NCI-H1105 treated with DMSO at 0.1 percent for 48 hours (cell line): Measurements from ENCODE around the gene PLCH1.
A peak's percentile ranks its signal among the peaks of the same experiment; 100 is the strongest.

Experiments used
- DNase-seq: peaks from one replicate; lab custom pipeline; 2025; lab: John Stamatoyannopoulos, UW

The PLCH1 gene

DNA sequence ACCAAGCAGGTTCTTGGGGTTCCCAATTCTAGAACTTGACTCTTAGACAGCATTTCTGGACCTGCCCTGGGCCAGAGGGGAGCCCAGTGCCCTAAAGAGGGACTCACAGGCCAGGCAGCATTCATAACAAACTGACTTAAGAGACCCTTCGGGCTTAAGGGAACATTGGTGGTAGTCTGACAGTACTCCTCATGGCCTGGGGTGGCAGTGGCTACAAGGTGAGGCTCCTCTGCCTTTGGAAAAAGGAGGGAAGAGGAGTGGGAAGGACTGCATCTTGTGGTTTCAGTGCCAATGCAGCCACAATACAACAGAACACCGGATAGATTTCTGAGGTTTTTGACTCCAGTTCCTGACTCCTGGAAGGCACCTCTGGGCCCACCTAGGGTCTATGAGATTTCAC, 279.2 kb downstream of the PLCH1 start:
- no peak for DNase-seq

DNA sequence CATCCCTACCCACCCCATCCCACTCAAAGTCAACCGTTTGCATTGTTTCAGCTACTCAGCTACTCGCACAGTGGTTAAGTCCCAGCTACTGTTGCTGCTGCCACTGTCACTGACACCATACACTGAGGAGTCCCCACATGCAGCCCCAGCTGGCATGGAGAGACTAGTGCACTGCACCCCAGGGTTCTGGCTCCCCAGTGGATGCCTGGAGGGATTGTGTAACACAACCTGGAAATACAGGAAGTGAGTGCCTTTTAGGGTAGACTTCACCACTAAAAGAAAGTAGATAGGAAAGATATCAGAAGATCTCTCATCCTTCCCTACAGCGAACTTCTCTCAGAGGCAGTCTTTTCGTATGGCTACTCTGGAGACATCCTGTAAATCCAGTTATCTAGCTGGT, 282.2 kb downstream of the PLCH1 start:
- DNase-seq = no peak

DNA sequence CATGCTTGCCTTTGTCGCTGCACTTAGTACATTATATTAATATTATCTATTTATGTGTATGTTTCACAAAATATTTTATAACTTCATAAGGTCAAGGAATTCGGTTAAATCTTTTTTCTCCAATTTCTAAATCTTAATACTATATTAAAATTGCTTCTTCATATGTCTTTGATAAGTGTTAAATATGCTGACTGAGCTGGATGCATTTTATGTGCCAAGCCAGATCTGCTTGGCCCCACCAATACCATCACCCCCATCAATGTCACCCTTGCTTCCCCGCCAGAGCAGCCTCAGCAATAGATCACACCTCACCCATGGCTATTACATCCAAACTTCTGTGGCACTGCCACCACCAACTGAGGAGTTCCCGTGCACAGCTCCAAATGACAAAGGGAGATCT, 287.3 kb downstream of the PLCH1 start:
- DNase-seq = no peak

DNA sequence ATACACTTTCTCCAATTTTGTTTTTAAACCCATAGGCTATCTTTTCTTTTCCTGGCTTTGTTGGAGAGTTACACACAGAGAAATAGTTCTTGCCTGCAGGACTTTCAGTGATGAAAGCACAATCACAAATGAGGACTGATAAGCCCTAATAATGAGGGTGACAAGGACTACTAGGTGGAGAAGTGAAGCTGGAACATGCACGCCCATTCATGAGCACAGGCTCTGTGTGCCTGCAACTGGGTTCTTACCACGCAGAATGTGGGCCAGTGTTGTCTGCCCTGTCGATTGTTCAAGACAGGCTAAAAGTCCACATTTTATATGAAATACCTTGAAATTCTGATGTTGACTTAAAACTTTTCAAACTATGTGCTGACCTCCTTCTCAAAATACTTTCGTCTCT, 289.1 kb downstream of the PLCH1 start:
- DNase-seq = no peak

DNA sequence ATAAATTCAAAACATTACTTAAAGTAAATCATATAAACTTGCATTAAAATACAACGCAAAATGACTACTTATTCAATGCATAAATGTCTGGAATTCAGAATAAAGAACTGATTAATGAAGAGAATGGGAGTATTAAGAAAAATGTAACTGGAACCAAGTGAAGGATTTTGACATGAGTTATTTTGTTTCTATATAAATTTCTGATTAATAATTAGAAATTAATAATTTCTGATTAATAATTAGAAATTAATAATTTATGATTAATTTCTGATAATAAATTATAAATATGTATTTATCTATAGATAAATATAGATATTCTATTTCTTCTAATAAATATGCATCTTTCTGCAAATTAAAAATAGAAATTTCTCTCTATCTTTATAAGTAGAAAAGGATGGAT, 291.4 kb downstream of the PLCH1 start:
- no peak for DNase-seq

DNA sequence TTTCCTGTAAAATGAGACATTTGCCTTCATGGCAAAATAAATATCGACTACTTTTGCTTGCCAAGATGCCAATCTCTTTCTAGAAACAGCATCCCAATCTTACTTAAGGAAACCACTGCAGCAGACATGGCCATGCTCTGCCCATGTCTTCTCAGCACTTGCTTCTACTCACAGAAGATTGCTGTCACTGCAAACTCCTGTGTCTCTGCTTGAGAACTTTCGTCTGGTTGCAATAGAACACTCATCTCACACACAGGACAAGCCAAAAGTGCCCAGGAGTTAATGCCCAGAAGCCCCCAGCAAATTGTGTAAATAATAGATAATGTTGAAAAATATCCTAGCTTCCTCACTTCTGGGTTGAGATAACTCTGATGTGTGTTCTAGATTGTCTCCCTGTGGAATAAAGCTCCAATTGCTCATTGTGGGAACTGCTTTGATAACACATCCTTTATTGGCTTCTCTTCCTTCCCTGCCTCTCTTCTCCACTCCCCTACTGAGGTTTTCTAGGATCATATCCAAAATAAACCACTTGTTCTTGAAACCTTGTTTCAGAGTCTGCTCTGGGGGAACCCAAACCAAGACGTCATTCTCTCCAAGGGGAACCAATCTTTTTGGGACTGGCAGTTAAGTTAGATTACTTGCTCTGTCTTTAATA, 295.1 kb downstream of the PLCH1 start:
- no peak for DNase-seq

DNA sequence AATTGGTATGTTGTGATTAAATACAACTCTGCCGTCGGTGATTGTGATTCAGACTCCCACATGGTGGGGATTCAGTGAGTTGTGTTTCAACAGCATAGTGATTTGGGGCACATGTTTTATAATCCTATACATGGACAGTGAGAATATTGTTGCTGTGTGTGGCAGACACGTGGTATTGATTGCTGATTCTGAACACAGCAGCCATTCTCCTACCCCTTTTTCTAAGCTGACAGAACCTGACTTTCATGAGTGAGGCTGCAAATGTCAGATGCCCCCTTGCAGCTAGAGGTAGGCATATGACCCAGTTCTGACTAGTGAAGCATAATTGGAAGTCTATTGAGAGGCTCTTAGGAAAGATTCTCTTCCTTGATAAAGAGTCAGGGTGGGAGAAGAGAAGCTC, 296.3 kb downstream of the PLCH1 start:
- DNase-seq = no peak

DNA sequence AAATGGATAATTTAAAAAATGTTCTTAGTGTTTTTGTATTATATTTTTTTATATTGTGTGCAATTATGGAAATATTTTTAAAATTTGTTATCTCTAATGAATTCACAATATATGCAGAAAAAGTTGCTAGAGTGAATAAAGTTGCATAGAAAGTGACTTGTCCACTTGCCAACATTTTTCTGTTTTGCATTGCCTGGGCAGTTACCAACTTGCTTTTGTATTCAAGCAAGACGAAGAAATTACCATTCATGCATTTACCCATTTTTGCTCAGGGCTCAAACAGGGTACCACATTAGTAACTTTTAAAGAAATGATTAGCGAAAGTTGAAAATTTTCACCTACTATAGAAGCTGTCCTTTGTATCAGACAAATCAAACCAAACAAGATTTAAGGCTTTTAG, 298.5 kb downstream of the PLCH1 start:
- no peak for DNase-seq

DNA sequence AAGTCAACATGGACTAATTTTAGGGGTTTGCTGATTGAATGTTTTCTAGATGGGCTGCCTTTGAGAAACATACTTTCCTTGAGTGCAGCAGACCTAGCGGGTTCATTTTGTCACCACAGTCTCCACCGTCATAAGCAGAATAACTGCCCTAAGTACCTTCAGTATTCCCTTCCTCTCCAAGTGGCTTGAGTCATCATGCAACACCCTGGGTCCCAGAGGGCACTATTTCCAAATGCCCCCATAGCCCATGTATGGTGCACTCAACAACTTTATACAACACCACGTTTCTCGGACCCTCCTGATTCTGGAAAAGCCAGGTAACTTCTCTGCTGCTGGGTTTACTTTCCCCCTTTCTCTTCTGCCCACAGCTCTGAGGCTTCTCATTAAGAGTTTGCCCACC, 300.1 kb downstream of the PLCH1 start:
- DNase-seq = no peak

DNA sequence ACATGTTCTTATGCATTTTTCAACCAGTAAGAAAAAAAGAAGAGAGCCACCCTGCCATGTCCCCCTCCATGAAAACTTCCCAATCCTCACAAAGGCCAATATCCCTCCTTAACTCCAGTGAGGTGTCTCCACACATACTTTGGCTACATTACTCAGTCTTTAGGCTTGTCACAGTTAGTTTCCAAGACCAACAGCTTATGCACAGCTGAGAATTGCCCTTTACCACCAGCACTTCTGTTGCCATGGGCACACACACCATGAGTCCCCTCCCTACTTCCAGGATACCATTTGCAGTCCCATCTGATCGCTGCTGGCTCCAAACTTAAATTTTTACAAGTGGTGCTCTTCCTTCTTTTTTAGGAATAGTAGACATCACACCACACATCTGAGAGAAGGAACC, 301.1 kb downstream of the PLCH1 start:
- no peak for DNase-seq

DNA sequence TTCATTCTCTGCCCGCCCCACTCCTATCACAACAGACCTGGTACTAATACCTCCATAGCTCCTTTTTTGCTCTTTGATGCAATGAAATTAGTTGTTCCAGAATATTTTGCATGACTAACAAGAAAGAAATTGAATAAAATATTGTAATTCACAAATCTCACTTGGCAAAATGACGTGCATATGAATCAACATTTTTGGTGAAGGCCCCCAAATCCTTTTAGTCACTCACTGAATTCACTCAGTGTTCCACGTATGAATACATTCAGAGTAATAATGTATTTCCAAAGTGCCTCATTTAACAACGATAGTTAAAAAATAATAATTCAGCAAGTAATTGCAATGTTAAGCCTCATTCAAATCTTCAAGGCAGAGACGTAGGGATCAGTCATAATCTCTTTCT, 302.8 kb downstream of the PLCH1 start:
- DNase-seq = no peak

DNA sequence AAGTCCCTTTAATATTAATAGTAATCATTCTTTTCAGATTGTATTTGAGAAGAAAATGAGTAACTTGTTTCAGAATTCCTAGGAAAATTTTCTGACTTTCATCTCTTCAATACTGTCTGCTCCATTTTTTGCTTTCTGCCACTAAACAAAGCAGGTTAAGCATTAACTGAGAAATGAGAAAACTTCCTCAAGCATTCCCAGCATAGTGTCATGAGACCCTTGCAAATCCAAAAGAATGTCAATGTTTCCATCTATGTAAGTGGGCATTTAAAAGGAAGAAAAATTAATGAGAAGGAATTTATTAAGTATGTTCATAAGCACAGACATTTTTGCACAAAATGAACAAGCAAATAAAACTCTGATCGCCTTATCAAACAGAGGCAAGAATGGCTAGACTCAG, 303.4 kb downstream of the PLCH1 start:
- DNase-seq = no peak

DNA sequence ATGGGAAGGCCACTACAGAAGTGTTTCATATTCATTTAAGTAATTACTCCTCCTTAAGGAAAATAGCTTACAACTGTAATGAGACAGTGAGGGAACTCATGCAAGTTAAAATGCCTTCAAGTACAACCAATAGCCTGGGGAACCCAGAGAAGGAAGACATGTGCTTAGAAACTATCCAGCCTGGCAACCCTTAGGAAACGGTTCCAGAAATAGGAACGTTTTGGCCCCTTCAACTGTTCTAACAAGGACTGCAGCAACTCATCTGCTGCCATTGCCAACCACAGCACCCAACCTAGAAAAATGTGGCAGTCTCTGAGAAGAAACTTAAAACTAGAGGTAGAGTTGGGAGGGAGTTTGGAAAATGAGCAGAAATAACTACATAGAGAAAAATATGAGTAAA, 303.8 kb downstream of the PLCH1 start:
- no peak for DNase-seq

DNA sequence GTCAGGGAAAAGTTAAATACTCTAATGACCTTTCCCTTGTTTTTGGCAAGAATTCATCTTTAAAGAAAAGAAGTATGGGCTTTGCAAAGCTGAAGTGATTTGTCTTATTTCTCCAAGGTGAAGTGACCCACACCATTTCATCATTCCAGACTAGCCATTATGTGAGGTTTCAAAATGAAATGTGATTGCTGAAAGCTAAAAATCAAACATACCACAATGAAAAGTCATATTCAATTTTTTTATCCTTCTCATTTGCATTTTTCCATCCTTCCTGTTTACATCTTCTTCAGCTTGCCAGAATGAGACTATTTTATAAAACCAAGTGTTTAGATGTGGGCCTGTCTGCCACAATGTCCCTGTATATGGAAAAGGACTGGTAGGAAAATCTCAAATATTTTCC, 309.1 kb downstream of the PLCH1 start:
- DNase-seq = no peak

DNA sequence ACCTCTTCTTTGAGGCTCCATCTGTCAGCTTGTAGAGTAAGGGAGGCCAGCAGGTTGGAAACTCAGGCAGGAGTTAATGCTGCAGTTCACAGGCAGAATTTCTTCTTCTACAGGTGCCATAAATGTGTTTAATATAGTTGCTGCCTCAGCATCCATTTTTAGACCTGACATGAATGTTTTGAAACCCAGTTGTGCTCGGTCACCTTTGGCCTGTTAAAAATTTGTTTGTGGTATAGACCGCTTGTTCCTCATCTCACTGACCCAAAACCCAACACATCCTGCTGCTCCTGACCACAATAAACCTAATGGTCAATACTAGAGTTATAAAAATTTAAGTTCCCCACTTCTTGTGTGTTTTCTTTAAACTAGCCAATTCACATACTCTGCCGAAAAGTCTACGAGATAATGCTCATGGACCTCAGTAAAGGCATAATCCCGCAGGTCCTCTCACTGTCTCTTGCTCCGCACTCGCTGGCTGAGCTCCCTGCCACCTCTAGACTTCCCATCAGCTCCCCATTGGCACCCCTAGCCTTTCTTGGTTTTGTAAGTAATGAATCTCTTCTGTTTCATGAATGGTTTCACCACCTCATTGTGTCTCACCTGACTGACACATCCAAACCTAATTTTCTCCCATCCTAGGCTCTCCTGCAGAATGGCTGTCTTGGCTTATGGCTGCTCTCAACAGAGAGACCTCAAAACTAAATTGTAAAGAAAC, 312.9 kb downstream of the PLCH1 start:
- DNase-seq = no peak

DNA sequence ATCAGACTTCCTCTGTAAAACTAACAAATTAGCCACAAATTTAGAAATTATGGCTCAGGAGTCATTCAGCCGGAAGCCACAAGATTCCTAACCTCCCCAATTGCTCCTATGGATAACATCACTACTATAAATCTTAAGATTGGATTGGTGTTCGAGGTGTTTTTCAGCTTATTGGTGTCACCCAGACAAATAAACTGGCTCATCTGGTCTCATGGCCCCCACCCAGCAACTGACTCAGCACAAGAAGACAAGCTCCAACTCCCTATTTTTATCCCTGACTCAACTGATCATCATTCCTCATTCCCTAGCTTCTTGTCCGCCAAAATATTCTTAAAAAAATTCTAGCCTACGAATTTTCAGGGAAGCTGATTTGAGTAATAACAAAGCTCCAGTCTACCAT, 316.3 kb downstream of the PLCH1 start:
- DNase-seq = no peak

DNA sequence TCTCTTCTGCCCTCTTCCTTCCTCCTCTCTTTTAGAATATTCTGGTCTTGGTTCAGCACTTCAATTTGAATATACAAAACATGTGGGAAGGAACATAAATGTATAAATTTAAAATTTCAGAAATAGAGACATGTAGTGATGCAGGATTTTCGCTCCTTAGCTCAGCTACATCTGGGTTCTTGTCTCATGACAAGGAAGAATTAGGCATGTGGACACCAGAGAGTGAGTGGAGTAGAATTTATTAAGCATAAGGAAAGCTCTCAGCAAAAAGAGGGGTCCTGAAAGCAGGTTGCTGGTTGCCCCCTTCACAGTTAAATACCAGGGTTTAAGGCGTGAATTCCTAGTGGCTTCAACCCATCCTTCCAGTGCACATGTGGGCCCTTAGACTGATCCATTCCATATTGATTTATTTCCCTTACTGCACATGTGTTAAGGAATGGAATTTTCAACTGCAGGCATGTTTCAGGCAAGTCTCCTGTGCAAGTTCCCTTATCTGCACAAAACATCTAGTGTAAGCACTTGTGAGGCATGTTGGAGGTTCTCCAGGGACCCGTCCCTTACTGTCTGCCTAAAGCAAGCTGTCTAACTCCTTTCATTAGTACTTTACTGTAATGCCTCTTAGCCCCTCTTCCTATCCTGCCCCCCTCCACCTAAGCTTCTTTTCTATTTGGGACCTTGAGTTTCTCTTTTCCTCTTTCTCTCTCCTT, 318.2 kb downstream of the PLCH1 start:
- DNase-seq = no peak

DNA sequence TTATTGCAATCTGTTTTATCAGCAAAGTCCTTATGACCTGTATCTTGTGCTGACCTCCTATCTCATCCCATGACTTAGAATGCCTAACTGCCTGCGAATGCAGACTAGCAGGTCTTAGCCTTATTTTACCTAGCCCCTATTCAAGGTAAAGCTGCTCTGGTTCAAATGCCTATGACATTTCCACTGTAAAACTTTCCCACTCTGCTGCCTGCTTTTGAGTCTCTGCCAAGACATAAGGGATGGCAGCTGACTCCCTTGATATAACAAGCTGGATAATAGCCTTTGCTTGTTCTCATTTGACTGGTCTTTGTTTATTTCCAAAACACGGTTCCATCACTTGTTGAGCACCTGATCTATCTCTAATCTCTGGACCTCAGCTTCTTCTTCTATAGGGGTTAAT, 319.5 kb downstream of the PLCH1 start:
- DNase-seq = peak; percentile 88

DNA sequence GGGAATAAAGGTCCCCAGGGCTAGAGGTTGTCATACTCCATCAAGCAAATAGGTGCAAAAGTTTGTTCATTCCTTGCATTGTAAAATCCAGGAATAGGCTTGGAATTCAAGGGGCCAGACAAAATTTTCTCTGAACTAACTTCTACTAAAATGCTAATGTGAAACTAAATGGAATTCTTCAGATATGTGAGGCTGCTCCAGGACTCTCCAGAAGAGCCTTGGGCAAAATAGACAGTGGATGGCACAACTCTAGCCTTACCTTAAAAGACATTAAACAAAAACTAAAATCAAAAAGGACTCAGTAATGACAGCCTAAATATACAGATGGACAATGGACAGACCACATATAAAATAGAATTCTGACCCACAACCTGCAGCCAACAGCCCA, 320.6 kb downstream of the PLCH1 start:
- DNase-seq = no peak

DNA sequence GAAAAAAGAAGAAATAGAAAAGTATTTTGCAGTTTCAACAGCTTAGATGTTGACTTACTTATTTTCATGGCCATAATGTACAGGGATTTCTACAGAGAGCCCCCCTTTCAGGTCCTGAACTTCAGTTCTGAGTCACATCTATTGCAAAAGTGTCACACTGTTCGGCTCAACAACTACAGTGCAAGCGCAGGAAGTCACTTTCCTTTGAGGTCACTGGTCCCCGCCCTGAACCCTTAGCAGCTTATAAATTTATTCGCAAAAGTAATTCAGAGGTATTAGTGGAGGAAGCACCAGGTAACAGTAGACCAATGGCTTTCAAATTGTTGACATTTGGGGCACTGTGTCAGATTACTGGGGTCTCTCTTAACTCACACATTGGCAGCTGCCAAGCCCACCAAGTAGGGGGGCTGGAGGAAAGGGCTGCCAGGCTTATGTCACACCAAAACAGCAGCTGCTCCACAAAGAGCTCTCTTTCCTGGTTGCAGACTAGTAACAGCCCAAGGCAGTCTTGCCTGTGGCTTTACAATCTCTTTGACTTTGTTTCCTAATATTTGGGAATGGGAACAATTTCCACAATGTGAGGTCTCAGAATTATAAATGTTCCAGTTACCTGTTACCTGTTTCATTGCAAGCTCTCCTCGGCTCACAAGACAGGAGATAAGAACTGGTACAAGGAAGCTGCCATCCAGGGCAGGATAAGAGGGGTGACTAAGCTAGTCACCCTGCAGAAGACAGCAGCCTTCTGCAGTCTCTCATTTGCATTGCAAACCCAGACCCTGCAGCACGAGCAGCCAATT, 321.1 kb downstream of the PLCH1 start:
- no peak for DNase-seq

DNA sequence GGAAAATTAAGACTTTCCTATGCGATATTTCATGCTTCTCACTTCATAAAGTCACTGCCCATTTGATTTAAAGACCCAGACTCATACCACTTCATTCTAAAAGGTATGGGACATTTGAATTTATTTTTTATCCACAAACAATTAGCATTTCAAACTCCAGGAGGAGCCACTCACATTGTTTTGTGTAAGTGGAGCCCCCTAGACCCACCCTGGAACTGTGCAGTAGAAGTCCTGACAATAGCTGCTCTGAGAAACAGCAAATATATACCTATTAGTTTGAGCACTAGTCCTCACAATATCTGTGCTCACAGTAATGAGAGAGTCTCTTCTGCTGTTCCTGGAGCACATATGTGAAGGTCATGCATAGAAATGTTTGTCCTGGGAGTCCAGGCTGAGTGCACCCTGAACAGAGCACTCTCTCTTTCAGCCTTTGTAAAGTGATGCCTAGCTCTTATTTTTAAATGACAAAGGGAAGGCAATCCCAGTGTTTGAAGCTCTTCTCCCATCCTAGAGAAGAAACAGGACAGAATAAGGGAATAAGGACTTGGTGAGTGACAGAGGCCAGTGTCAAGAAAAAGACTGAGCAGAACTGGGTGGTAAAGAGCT, 323.9 kb downstream of the PLCH1 start:
- DNase-seq = no peak

DNA sequence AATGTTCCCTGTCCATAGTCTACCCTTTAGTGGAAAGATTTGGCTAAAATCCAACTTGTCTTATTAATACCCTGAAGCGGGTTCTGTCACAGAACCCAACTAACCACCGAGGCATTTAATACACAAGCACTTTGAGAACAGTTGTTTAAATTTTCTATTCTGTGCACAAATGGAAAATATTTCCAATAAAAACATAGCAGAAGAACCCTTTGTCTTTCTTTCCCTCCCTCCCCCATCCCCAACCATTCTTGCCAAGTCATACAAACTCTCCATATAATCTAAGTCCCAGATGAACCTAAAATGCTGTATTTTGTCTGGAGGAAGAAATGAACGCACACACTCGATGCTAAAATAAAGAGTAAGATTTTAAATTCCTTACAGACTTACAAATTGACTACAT, 324.5 kb downstream of the PLCH1 start:
- no peak for DNase-seq
